ENCODE results near the gene HECA.
"Not testable (repeated sequence)": the region's sequence is repeated elsewhere in the genome, so short reads cannot be mapped to it uniquely, and the experiment has no call there.

The HECA gene

GRCh38 chr6:139126255-139126654 lies 8.6 kb upstream of the HECA start:
- DNase-seq (no peak), ATAC-seq (peak; percentile 47)
- Mint-ChIP-seq H3K4me3 (peak overlapping the region; percentile 5), H3K27me3 (no peaks in the 10 kb centered on the region), H3K9me3 (no peaks in the 10 kb centered on the region), H3K27ac (peak overlapping the region; percentile 82), H3K36me3 (ENCODE audit: low read depth) (peaks cover 3% of the 10 kb centered on the region), H3K4me1 (peaks cover 58% of the 10 kb centered on the region)

- H3K27me3 Mint-ChIP-seq = no peaks in the 10 kb centered on the region
- H3K4me1 Mint-ChIP-seq = peaks cover 65% of the 10 kb centered on the region
- H3K4me3 Mint-ChIP-seq = no peak overlapping the region
- H3K9me3 Mint-ChIP-seq = no peaks in the 10 kb centered on the region
- H3K27ac Mint-ChIP-seq = peak overlapping the region; percentile 82
- ATAC-seq (no peak), DNase-seq (no peak)
- H3K36me3 Mint-ChIP-seq (ENCODE audit: low read depth) = peaks cover 3% of the 10 kb centered on the region
Measured at GRCh38 chr6:139126931-139127330, 7.9 kb upstream of the HECA start.

- Mint-ChIP-seq H3K9me3 (no peaks in the 10 kb centered on the region), H3K36me3 (ENCODE audit: low read depth) (peaks cover 3% of the 10 kb centered on the region), H3K4me1 (peaks cover 79% of the 10 kb centered on the region), H3K4me3 (no peak overlapping the region), H3K27ac (peak overlapping the region; percentile 57), H3K27me3 (no peaks in the 10 kb centered on the region)
- DNase-seq (no peak), ATAC-seq (no peak)
Measured at GRCh38 chr6:139129284-139129683, 5.6 kb upstream of the HECA start.

GRCh38 chr6:139131736-139132280 lies 3.1 kb upstream of the HECA start:
- ATAC-seq = no peak
- Mint-ChIP-seq H3K4me3 (peak overlapping the region; percentile 40), H3K27ac (peak overlapping the region; percentile 59)

GRCh38 chr6:139133262-139134063 lies 1.4 kb upstream of the HECA start:
- H3K4me3 Mint-ChIP-seq = peak overlapping the region; percentile 13

More at GRCh38 chr6:139131736-139132280, 3.1 kb upstream of the HECA start:
- no peak for DNase-seq
- Mint-ChIP-seq H3K4me1 (peaks cover 67% of the 10 kb centered on the region), H3K27me3 (no peaks in the 10 kb centered on the region), H3K36me3 (ENCODE audit: low read depth) (peaks cover 10% of the 10 kb centered on the region), H3K9me3 (no peaks in the 10 kb centered on the region)

GRCh38 chr6:139134064-139134395 lies 850 bp upstream of the HECA start:
- Mint-ChIP-seq H3K27ac (peak overlapping the region; percentile 40), H3K9me3 (no peaks in the 10 kb centered on the region), H3K36me3 (ENCODE audit: low read depth) (peaks cover 21% of the 10 kb centered on the region), H3K4me1 (peaks cover 71% of the 10 kb centered on the region), H3K4me3 (peak overlapping the region; percentile 13), H3K27me3 (no peaks in the 10 kb centered on the region)
- ATAC-seq (no peak), DNase-seq (no peak)

More at GRCh38 chr6:139133262-139134063, 1.4 kb upstream of the HECA start:
- no peak for ATAC-seq
- Mint-ChIP-seq H3K36me3 (ENCODE audit: low read depth) (peaks cover 21% of the 10 kb centered on the region), H3K4me1 (peaks cover 67% of the 10 kb centered on the region), H3K9me3 (no peaks in the 10 kb centered on the region), H3K27ac (peak overlapping the region; percentile 40), H3K27me3 (no peaks in the 10 kb centered on the region)
- no peak for DNase-seq

GRCh38 chr6:139135578-139136545 lies 982 bp downstream of the HECA start:
- DNase-seq (peak; percentile 67), ATAC-seq (peak; percentile 30)
- Mint-ChIP-seq H3K9me3 (no peaks in the 10 kb centered on the region), H3K4me3 (peak overlapping the region; percentile 96), H3K36me3 (ENCODE audit: low read depth) (peaks cover 21% of the 10 kb centered on the region), H3K4me1 (peaks cover 80% of the 10 kb centered on the region), H3K27me3 (no peaks in the 10 kb centered on the region), H3K27ac (peak overlapping the region; percentile 92)

- no peaks in the 10 kb centered on the region for H3K27me3 Mint-ChIP-seq
- ATAC-seq (no peak), DNase-seq (no peak)
- peaks cover 77% of the 10 kb centered on the region for H3K4me1 Mint-ChIP-seq
- H3K36me3 Mint-ChIP-seq (ENCODE audit: low read depth) = peaks cover 27% of the 10 kb centered on the region
- peak overlapping the region; percentile 92 for H3K27ac Mint-ChIP-seq
- peak overlapping the region; percentile 96 for H3K4me3 Mint-ChIP-seq
- no peaks in the 10 kb centered on the region for H3K9me3 Mint-ChIP-seq
Measured at GRCh38 chr6:139137706-139138105, 2.8 kb downstream of the HECA start.

GRCh38 chr6:139140854-139141253 lies 6.0 kb downstream of the HECA start:
- Mint-ChIP-seq H3K4me1 (peaks cover 88% of the 10 kb centered on the region), H3K4me3 (peak overlapping the region; percentile 96), H3K36me3 (ENCODE audit: low read depth) (peaks cover 34% of the 10 kb centered on the region), H3K27ac (peak overlapping the region; percentile 92)
- H3K9me3 Mint-ChIP-seq, ATAC-seq, DNase-seq, H3K27me3 Mint-ChIP-seq: not testable (repeated sequence)

GRCh38 chr6:139142262-139142661 lies 7.4 kb downstream of the HECA start:
- ATAC-seq = no peak
- peaks cover 21% of the 10 kb centered on the region for H3K36me3 Mint-ChIP-seq (ENCODE audit: low read depth)
- no peak for DNase-seq
- H3K4me3 Mint-ChIP-seq = peak overlapping the region; percentile 21
- no peaks in the 10 kb centered on the region for H3K9me3 Mint-ChIP-seq
- peaks cover 91% of the 10 kb centered on the region for H3K4me1 Mint-ChIP-seq
- peak overlapping the region; percentile 95 for H3K27ac Mint-ChIP-seq
- H3K27me3 Mint-ChIP-seq = no peaks in the 10 kb centered on the region

GRCh38 chr6:139143111-139143510 lies 8.2 kb downstream of the HECA start:
- H3K36me3 Mint-ChIP-seq (ENCODE audit: low read depth) = peaks cover 16% of the 10 kb centered on the region
- ATAC-seq = no peak
- peak overlapping the region; percentile 21 for H3K4me3 Mint-ChIP-seq

GRCh38 chr6:139144490-139145085 lies 9.7 kb downstream of the HECA start:
- Mint-ChIP-seq H3K4me3 (peak overlapping the region; percentile 71), H3K36me3 (ENCODE audit: low read depth) (peaks cover 18% of the 10 kb centered on the region), H3K27ac (peak overlapping the region; percentile 95), H3K27me3 (no peaks in the 10 kb centered on the region), H3K9me3 (no peaks in the 10 kb centered on the region), H3K4me1 (peaks cover 94% of the 10 kb centered on the region)
- ATAC-seq (peak; percentile 70), DNase-seq (no peak)

More at GRCh38 chr6:139143111-139143510, 8.2 kb downstream of the HECA start:
- Mint-ChIP-seq H3K27ac (peak overlapping the region; percentile 95), H3K27me3 (no peaks in the 10 kb centered on the region), H3K4me1 (peaks cover 91% of the 10 kb centered on the region), H3K9me3 (no peaks in the 10 kb centered on the region)
- DNase-seq = no peak

GRCh38 chr6:139145661-139146060 lies 10.8 kb downstream of the HECA start:
- peak; percentile 14 for ATAC-seq
- peak overlapping the region; percentile 71 for H3K4me3 Mint-ChIP-seq
- H3K4me1 Mint-ChIP-seq = peaks cover 95% of the 10 kb centered on the region
- peaks cover 21% of the 10 kb centered on the region for H3K36me3 Mint-ChIP-seq (ENCODE audit: low read depth)
- DNase-seq = no peak
- H3K27ac Mint-ChIP-seq = peak overlapping the region; percentile 95
- no peaks in the 10 kb centered on the region for H3K9me3 Mint-ChIP-seq
- H3K27me3 Mint-ChIP-seq = no peaks in the 10 kb centered on the region

GRCh38 chr6:139146317-139146726 lies 11.4 kb downstream of the HECA start:
- Mint-ChIP-seq H3K4me3 (peak overlapping the region; percentile 71), H3K4me1 (peaks cover 95% of the 10 kb centered on the region), H3K9me3 (no peaks in the 10 kb centered on the region), H3K27me3 (no peaks in the 10 kb centered on the region), H3K27ac (peak overlapping the region; percentile 95), H3K36me3 (ENCODE audit: low read depth) (peaks cover 21% of the 10 kb centered on the region)
- DNase-seq (no peak), ATAC-seq (peak; percentile 78)
